ENCODE data around the gene PSORS1C1.

GRCh38 chr6:31131595-31131994 lies 17.0 kb downstream of the PSORS1C1 start:
- TF ChIP-seq POLR2A (IDR thresholded peaks at IDR 0.05; ENCODE audit: low read depth, low read length) (no peak), TAF1 (IDR thresholded peaks at IDR 0.05; ENCODE audit: borderline replicate concordance, low read depth, low read length) (no peak)
